ENCODE measurements around the gene DTWD1. TPM values are rescaled to one million over a fixed set of nuclear protein-coding genes. Genes with fewer than 3 reads are reported as not detected.

DTWD1 gene
- total and polyA plus RNA-seq, 2 experiments from 2014 or later = 14.2 to 37.0 TPM

DNA sequence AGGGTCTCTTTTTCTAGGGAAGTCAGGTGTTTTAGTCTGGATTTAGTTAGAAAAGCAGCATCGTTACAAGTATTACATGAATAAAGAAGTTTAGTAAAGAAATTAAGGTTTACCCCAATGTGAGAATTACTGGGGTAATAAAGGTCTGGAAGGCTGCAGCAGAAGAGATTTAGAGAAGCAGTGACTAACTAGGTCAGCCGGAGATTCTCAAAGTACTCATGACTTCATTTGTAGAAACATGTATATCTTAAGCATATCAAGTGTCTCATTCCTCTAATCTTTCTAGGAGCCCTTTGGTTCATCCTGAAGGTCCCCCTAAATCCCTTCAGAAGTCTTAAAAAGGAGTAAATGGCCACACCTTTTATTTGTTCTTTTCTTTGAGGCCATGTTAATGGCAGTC is 26.0 kb downstream of the DTWD1 start:
- Histone ChIP-seq H4K20me1 (ENCODE audit: insufficient read depth, poor library complexity, severe bottlenecking) (no peaks in the 10 kb centered on the region), H3K79me2 (no peaks in the 10 kb centered on the region), H3K27me3 (no peaks in the 10 kb centered on the region), H3K36me3 (replicated peaks; ENCODE audit: insufficient read depth, low read depth) (no peaks in the 10 kb centered on the region), H3K4me3 (no peak overlapping the region), H2AFZ (no peak overlapping the region), H3K4me2 (no peak overlapping the region), H3K9me3 (ENCODE audit: low read depth) (no peaks in the 10 kb centered on the region), H3K27ac (no peak overlapping the region), H3K9me2 (replicated peaks; ENCODE audit: insufficient read depth) (no peaks in the 10 kb centered on the region), H3K4me1 (ENCODE audit: insufficient read depth) (no peaks in the 10 kb centered on the region)
- no peak for DNase-seq (ENCODE audit: low spot score)
- TF ChIP-seq, protein P1, sequence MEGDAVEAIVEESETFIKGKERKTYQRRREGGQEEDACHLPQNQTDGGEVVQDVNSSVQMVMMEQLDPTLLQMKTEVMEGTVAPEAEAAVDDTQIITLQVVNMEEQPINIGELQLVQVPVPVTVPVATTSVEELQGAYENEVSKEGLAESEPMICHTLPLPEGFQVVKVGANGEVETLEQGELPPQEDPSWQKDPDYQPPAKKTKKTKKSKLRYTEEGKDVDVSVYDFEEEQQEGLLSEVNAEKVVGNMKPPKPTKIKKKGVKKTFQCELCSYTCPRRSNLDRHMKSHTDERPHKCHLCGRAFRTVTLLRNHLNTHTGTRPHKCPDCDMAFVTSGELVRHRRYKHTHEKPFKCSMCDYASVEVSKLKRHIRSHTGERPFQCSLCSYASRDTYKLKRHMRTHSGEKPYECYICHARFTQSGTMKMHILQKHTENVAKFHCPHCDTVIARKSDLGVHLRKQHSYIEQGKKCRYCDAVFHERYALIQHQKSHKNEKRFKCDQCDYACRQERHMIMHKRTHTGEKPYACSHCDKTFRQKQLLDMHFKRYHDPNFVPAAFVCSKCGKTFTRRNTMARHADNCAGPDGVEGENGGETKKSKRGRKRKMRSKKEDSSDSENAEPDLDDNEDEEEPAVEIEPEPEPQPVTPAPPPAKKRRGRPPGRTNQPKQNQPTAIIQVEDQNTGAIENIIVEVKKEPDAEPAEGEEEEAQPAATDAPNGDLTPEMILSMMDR (IDR thresholded peaks at IDR 0.05; ENCODE audit: poor library complexity) = no peak
- TF ChIP-seq EZH2 (IDR thresholded peaks at IDR 0.05; ENCODE audit: borderline replicate concordance) (no peak), EZH2phosphoT487 (IDR thresholded peaks at IDR 0.05; ENCODE audit: low read depth, severe bottlenecking, unreplicated experiment) (no peak)
- 83% methylated on average over 2 of the region's 2 CpGs for WGBS (ENCODE audit: low lambda C conversion rate, missing lambda C conversion rate)

DNA sequence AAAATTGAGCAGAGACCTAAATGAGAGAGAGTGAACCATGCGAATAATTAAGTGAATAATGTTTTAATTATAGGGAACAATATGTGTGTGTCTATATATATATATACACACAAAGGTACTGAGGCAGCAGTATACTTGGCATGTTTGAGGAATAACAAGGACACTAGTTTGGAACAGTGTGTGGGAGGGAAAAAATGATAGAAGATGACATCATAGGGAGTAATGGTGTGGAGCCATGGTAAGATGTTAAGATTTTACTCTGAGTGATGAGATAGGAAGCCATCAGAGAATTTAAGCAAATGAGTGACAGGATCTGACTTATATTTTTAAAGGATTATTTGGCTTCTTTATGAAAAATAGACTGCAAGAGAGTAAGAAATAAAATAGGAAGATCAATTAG is 29.1 kb downstream of the DTWD1 start:
- H3K79me2 ChIP-seq = no peaks in the 10 kb centered on the region
- no peaks in the 10 kb centered on the region for H3K9me3 ChIP-seq (ENCODE audit: low read depth)
- no peak overlapping the region for H2AFZ ChIP-seq
- DNase-seq (ENCODE audit: low spot score) = no peak
- H3K9me2 ChIP-seq (replicated peaks; ENCODE audit: insufficient read depth) = no peaks in the 10 kb centered on the region
- no peaks in the 10 kb centered on the region for H4K20me1 ChIP-seq (ENCODE audit: insufficient read depth, poor library complexity, severe bottlenecking)
- H3K27ac ChIP-seq = no peak overlapping the region
- H3K4me2 ChIP-seq = no peak overlapping the region
- TF ChIP-seq, protein P1 (IDR thresholded peaks at IDR 0.05; ENCODE audit: poor library complexity) = no peak
- TF ChIP-seq EZH2 (IDR thresholded peaks at IDR 0.05; ENCODE audit: borderline replicate concordance) (no peak), EZH2phosphoT487 (IDR thresholded peaks at IDR 0.05; ENCODE audit: low read depth, severe bottlenecking, unreplicated experiment) (no peak)
- H3K4me1 ChIP-seq (ENCODE audit: insufficient read depth) = no peaks in the 10 kb centered on the region
- WGBS (ENCODE audit: low lambda C conversion rate, missing lambda C conversion rate) = 100% methylated on average over 1 of the region's 1 CpG
- H3K4me3 ChIP-seq = no peak overlapping the region
- H3K36me3 ChIP-seq (replicated peaks; ENCODE audit: insufficient read depth, low read depth) = no peaks in the 10 kb centered on the region
- no peaks in the 10 kb centered on the region for H3K27me3 ChIP-seq

DNA sequence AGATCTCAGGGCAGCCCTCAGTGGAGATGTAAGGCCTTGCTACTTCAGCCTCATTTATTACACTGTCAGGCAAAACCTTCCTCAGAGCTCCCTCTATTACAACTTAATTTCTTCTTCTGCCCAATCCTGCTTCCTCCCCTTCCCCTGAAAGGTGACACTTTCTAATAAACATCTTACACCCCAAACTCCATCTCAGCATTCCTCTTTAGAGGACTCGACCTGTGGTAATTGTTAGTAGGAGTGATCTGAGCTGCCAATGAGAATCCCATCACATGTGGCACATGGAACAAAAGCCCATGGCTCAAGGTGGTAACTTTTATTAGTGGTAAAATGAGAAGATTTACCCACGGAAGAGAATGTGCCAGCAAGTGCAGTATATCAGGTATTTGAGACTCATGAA is 29.8 kb downstream of the DTWD1 start:
- TF ChIP-seq EZH2phosphoT487 (IDR thresholded peaks at IDR 0.05; ENCODE audit: low read depth, severe bottlenecking, unreplicated experiment) (no peak), EZH2 (IDR thresholded peaks at IDR 0.05; ENCODE audit: borderline replicate concordance) (no peak)
- TF ChIP-seq, protein P1 (IDR thresholded peaks at IDR 0.05; ENCODE audit: poor library complexity) = no peak
- Histone ChIP-seq H3K36me3 (replicated peaks; ENCODE audit: insufficient read depth, low read depth) (no peaks in the 10 kb centered on the region), H3K9me3 (ENCODE audit: low read depth) (no peaks in the 10 kb centered on the region), H3K27ac (no peak overlapping the region), H2AFZ (no peak overlapping the region), H3K79me2 (no peaks in the 10 kb centered on the region), H3K4me1 (ENCODE audit: insufficient read depth) (no peaks in the 10 kb centered on the region), H3K4me3 (no peak overlapping the region), H3K9me2 (replicated peaks; ENCODE audit: insufficient read depth) (no peaks in the 10 kb centered on the region), H3K4me2 (no peak overlapping the region), H4K20me1 (ENCODE audit: insufficient read depth, poor library complexity, severe bottlenecking) (no peaks in the 10 kb centered on the region), H3K27me3 (no peaks in the 10 kb centered on the region)
- 70% methylated on average over 2 of the region's 2 CpGs for WGBS (ENCODE audit: low lambda C conversion rate, missing lambda C conversion rate)
- DNase-seq (ENCODE audit: low spot score) = no peak

DNA sequence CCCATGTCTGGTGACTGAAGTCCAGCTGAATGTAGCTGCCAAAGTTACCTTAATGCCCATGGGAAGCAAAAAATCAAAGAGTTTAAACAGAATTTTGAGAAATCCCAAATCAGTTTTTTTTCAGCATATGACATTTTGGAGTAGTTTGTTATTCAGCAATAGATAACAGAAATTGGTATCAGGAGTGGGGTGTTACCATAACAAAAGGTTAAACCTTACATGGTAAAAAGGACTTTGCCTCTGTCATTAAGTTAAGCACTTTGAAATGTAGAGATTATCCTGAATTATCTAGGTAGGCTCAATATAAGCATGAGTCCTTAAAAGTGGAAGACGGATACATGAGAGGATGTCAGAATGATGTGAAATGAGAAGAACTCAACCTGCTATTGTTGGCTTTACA is 32.1 kb downstream of the DTWD1 start:
- Histone ChIP-seq H3K9me3 (ENCODE audit: low read depth) (no peaks in the 10 kb centered on the region), H3K4me1 (ENCODE audit: insufficient read depth) (no peaks in the 10 kb centered on the region), H3K4me2 (no peak overlapping the region), H3K27ac (no peak overlapping the region), H3K79me2 (no peaks in the 10 kb centered on the region), H3K9me2 (replicated peaks; ENCODE audit: insufficient read depth) (no peaks in the 10 kb centered on the region), H4K20me1 (ENCODE audit: insufficient read depth, poor library complexity, severe bottlenecking) (no peaks in the 10 kb centered on the region), H3K36me3 (replicated peaks; ENCODE audit: insufficient read depth, low read depth) (no peaks in the 10 kb centered on the region), H2AFZ (no peak overlapping the region), H3K4me3 (no peak overlapping the region), H3K27me3 (no peaks in the 10 kb centered on the region)
- WGBS (ENCODE audit: low lambda C conversion rate, missing lambda C conversion rate) = 96% methylated on average over 1 of the region's 1 CpG
- TF ChIP-seq EZH2 (IDR thresholded peaks at IDR 0.05; ENCODE audit: borderline replicate concordance) = no peak
- no peak for TF ChIP-seq EZH2phosphoT487 (IDR thresholded peaks at IDR 0.05; ENCODE audit: low read depth, severe bottlenecking, unreplicated experiment)
- TF ChIP-seq, protein P1 (IDR thresholded peaks at IDR 0.05; ENCODE audit: poor library complexity) = no peak
- no peak for DNase-seq (ENCODE audit: low spot score)

Data from hepatocyte (in vitro differentiated cells).